Left lung (tissue), 10 donors: ENCODE data around the gene RNASE4. TPM values are rescaled to one million over a fixed set of nuclear protein-coding genes. Genes with fewer than 3 reads are reported as not detected.

Experiments
- ATAC-seq: fragments of 200-7000 bp; cut with Tn5 transposase; one replicate; pipeline ENCODE4 v1.9.1; 2020; ENCODE audit warnings: moderate library complexity
- DNase-seq, 4 donors: peaks; one replicate each; pipeline ENCODE4 v3.0.0-alpha.2; 2013 to 2020
- H3K27ac ChIP-seq, 2 donors: fragments of 200-600 bp; sonication (generic) in 1 of 2; one replicate each; pipeline versions ENCODE4 v1.5.0 to v1.8.0; 2020 to 2021
- H3K27me3 ChIP-seq, 2 donors: fragments of 200-600 bp; sonication (generic) in 1 of 2; one replicate each; pipeline versions ENCODE4 v1.5.0 to v1.8.0; 2020 to 2021
- H3K36me3 ChIP-seq, 2 donors: fragments of 200-600 bp; sonication (generic) in 1 of 2; one replicate each; pipeline versions ENCODE4 v1.5.0 to v1.8.0; 2020 to 2021
- H3K4me1 ChIP-seq, 2 donors: fragments of 200-600 bp; one replicate each; pipeline ENCODE4 v1.8.0; 2021
- H3K4me3 ChIP-seq, 2 donors: fragments of 200-600 bp; sonication (generic) in 1 of 2; one replicate each; pipeline versions ENCODE4 v1.5.0 to v1.8.0; 2020 to 2021; ENCODE audit warnings: mild to moderate bottlenecking in 1 of 2
- H3K9me3 ChIP-seq, 2 donors: fragments of 200-600 bp; sonication (generic) in 1 of 2; one replicate each; pipeline versions ENCODE4 v1.5.0 to v1.8.0; 2020 to 2021
- CTCF ChIP-seq, 2 donors: fragments of 200-600 bp; sonication (generic) in 1 of 2; IDR thresholded peaks; one replicate each; pipeline versions ENCODE4 v1.5.0 to v1.8.0; 2021; ENCODE audit warnings: antibody characterized with exemption in 2 of 2
- intact Hi-C, 2 donors: fragments of 100-400 bp; cut with DNase I; formaldehyde crosslinking; loops; one replicate each; pipeline versions ENCODE4 v1.11.2 to v1.14.2; 2022
- polyA plus RNA-seq, 6 donors: library from polyadenylated mRNA; unstranded; fragments of 120-200 nt; gene quantifications; one replicate each; pipeline ENCODE4 v1.2.1, GENCODE V29; 2013; ENCODE audit not compliant: insufficient read length in 6 of 6
- total RNA-seq, 2 donors: library from RNA; stranded (reverse); fragmentation: NEBNext Ultra II Directional; extraction: Animal tissue kit (Norgen Biotek cat#: 25700); gene quantifications; one replicate each; pipeline ENCODE4 v1.2.1, GENCODE V29; 2021
- donor health status: DM: no; HTN: yes; CAD: no.
- donor health status: DM: no; HTN: no; CAD: no.

RNASE4 gene
- total and polyA plus RNA-seq, 8 donors: 5.1 to 18.5 (median 6.7) TPM

- intact Hi-C loops: no loop called here
- DNase-seq (no peak), ATAC-seq (no peak)
- TF ChIP-seq CTCF (IDR thresholded peaks at IDR 0.05): no peak
- H3K36me3 ChIP-seq: no peaks in the 10 kb centered on the region
- H3K27ac ChIP-seq: no peak overlapping the region
- no peaks in the 10 kb centered on the region for H3K9me3 ChIP-seq
- H3K4me3 ChIP-seq: no peak overlapping the region
- H3K4me1 ChIP-seq: no peaks in the 10 kb centered on the region
- peaks cover 0 to 48% of the 10 kb centered on the region in 2 donors for H3K27me3 ChIP-seq
Observed at GRCh38 chr14:20644520-20644919, 39.8 kb upstream of the RNASE4 start.

DNA sequence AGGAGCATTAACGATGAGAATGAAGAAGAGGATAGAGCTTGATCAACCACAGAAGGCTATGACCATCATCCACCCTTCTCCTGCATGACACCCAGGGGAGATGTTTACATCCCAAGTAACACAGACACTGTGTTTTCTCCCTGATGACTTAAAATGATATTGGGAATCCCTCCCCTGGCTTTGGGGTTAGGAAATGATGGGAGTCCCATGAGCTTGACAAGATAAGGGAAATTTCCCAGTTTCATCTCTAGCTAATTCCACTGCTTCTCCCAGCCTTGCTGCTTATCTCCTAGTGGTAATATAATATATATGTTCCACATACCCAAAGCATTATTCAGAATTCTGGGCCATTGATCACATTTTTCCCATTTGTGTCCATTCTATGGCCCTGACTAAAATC, 38.9 kb upstream of the RNASE4 start:
- DNase-seq (no peak), ATAC-seq (no peak)
- Histone ChIP-seq H3K36me3 (no peaks in the 10 kb centered on the region), H3K4me1 (no peaks in the 10 kb centered on the region), H3K27me3 (peaks cover 7 to 55% of the 10 kb centered on the region in 2 donors), H3K4me3 (no peak overlapping the region), H3K9me3 (no peaks in the 10 kb centered on the region), H3K27ac (no peak overlapping the region)
- no peak for TF ChIP-seq CTCF (IDR thresholded peaks at IDR 0.05)
- intact Hi-C loops: no loop called here

DNA sequence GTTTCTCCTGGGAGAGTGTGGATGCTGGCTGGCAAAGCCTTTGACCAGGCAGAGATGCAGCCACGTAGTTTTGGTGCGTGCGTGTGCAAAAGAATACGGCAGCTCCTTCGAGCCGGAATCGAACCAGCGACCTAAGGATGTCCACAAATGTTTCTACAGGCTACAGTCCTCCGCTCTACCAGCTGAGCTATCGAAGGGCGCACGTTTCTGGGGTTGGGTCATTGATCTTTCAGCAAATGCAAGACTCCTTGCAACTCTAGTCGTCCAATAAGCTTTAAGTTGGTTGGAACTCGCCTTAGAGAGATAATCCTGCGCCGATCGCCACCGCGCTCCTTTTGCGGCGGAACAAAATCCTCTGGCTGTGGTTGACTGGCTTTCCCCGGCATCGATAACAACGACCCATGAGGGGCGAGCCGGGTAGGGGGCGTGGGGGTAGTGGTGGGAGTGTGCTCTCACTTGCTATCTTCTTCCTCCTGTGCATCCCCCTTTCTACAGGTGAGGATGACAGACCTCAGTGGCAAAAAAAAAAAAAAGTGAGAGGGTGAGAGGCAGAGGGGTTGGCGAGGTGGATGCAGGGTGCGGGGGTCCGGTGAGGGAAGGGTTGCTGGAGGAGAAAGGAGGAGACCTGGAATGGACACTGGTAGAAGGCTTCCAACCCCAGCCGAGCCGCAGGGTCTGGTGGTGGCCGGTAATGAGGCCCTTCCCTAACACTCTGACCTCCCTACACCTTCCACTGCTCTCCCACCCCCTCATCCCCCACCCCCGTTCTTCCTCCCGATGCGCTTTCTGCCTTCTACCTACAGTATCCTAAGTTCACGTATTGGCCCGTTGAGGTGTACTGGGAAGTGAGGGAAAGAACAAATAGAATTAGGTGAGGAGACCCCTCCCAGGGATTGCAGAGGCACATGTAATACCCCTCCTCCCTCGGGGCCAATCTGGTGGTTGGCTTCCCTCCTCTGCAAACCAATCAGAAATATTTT, 31.1 kb upstream of the RNASE4 start:
- no peak overlapping the region for H3K27ac ChIP-seq
- intact Hi-C loops: no loop called here
- DNase-seq: peak in 1 of 4 donors; percentile 54
- no peaks in the 10 kb centered on the region for H3K4me1 ChIP-seq
- H3K4me3 ChIP-seq: no peak overlapping the region
- H3K9me3 ChIP-seq: no peaks in the 10 kb centered on the region
- no peak for ATAC-seq
- H3K27me3 ChIP-seq: peaks cover 68 to 99% of the 10 kb centered on the region in 2 donors
- H3K36me3 ChIP-seq: no peaks in the 10 kb centered on the region
- no peak for TF ChIP-seq CTCF (IDR thresholded peaks at IDR 0.05)

- ATAC-seq (no peak), DNase-seq (no peak)
- Histone ChIP-seq H3K27me3 (peaks cover 63 to 100% of the 10 kb centered on the region in 2 donors), H3K4me3 (no peak overlapping the region), H3K4me1 (no peaks in the 10 kb centered on the region), H3K27ac (no peak overlapping the region), H3K9me3 (no peaks in the 10 kb centered on the region), H3K36me3 (no peaks in the 10 kb centered on the region)
- no peak for TF ChIP-seq CTCF (IDR thresholded peaks at IDR 0.05)
- intact Hi-C loops: no loop called here
Observed at GRCh38 chr14:20655851-20656250, 28.5 kb upstream of the RNASE4 start.

- peaks cover 59 to 100% of the 10 kb centered on the region in 2 donors for H3K27me3 ChIP-seq
Observed at GRCh38 chr14:20656274-20656673, 28.1 kb upstream of the RNASE4 start.

More at GRCh38 chr14:20656274-20656673, 28.1 kb upstream of the RNASE4 start:
- DNase-seq: no peak
- no peak for ATAC-seq
- H3K36me3 ChIP-seq: no peaks in the 10 kb centered on the region
- no peak overlapping the region for H3K4me3 ChIP-seq
- no peaks in the 10 kb centered on the region for H3K9me3 ChIP-seq
- H3K4me1 ChIP-seq: no peaks in the 10 kb centered on the region
- H3K27ac ChIP-seq: no peak overlapping the region
- intact Hi-C loops: no loop called here
- no peak for TF ChIP-seq CTCF (IDR thresholded peaks at IDR 0.05)
